Osteocyte (in vitro differentiated cells): Measurements from ENCODE around the gene NKAIN2. TPM values are rescaled to one million over a fixed set of nuclear protein-coding genes. Genes with fewer than 3 reads are reported as not detected.
A peak's percentile ranks its signal among the peaks of the same experiment; 100 is the strongest.

Source experiments
- DNase-seq: peaks from one replicate; pipeline ENCODE4 v3.0.0; 2021; ENCODE audit warnings: mixed read lengths; ENCODE audit not compliant: unreplicated experiment; ENCODE audit errors: extremely low spot score
- H3K27ac Mint-ChIP-seq: one replicate; pipeline ENCODE4 v1.8.0; 2021; ENCODE audit warnings: mild to moderate bottlenecking, mixed read lengths; ENCODE audit not compliant: unreplicated experiment
- H3K27me3 Mint-ChIP-seq: one replicate; pipeline ENCODE4 v1.8.0; 2021; ENCODE audit warnings: mixed read lengths; ENCODE audit not compliant: unreplicated experiment
- H3K36me3 Mint-ChIP-seq: one replicate; pipeline ENCODE4 v1.8.0; 2021; ENCODE audit warnings: mixed read lengths; ENCODE audit not compliant: unreplicated experiment
- H3K4me1 Mint-ChIP-seq: one replicate; pipeline ENCODE4 v1.8.0; 2021; ENCODE audit warnings: mixed read lengths; ENCODE audit not compliant: unreplicated experiment
- H3K4me3 Mint-ChIP-seq: one replicate; pipeline ENCODE4 v1.8.0; 2021; ENCODE audit warnings: mild to moderate bottlenecking, moderate library complexity, mixed read lengths; ENCODE audit not compliant: unreplicated experiment
- H3K9me3 Mint-ChIP-seq: one replicate; pipeline ENCODE4 v1.8.0; 2021; ENCODE audit warnings: mixed read lengths; ENCODE audit not compliant: unreplicated experiment
- total RNA-seq: library from RNA; stranded (reverse); gene quantifications from 2 replicates; pipeline ENCODE4 v1.2.1, GENCODE V29; 2021
- TF ChIP-seq, protein P1 (sequence below): fragments of 200-600 bp; sonication (generic); IDR thresholded peaks from 2 replicates; pipeline ENCODE4 v1.5.0; 2021; ENCODE audit warnings: antibody characterized with exemption, mild to moderate bottlenecking, moderate library complexity

The NKAIN2 gene
- total RNA-seq, 1 donor from 2014 or later = 17.8 TPM

DNA sequence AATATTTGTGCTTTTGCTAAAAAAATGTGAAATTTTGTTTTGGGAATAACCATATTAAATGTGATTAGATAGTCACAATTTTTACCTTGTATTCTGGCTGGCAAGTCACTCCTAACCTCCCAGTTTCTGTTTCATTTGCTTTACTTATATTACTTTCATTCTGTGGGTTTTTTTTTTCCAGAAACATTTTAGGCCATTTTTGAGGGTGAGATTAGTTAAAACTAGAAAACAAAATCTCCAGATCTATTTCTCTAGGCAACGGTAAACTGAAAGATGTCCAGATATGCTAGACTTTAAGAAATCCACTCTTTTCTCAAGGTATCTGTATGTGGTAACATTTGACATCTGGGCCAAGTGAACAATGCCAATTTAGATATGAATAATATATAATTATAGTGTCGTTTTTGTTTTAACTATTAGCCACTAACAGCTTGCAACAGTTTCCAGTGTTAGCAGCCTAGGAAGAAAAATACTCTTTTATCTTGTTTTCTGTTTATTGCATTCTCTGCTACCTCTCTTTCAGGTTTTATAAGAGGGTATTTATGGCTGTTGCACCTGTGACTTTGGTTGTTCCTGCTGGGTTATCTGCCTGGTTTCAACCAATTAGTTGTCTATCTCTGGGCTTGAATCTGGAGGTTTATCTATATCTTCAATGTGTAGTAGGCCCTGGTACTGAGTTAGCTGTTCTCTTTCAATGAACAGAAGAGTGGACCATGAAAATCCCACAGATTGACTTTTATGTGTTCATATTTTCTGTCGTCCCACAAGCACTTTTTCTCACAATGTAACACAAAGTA lies 260.9 kb downstream of the NKAIN2 start:
- no peak overlapping the region for H3K27ac Mint-ChIP-seq
- H3K36me3 Mint-ChIP-seq = no peaks in the 10 kb centered on the region
- H3K4me1 Mint-ChIP-seq = peaks cover 10% of the 10 kb centered on the region
- no peak for DNase-seq
- TF ChIP-seq, protein P1, sequence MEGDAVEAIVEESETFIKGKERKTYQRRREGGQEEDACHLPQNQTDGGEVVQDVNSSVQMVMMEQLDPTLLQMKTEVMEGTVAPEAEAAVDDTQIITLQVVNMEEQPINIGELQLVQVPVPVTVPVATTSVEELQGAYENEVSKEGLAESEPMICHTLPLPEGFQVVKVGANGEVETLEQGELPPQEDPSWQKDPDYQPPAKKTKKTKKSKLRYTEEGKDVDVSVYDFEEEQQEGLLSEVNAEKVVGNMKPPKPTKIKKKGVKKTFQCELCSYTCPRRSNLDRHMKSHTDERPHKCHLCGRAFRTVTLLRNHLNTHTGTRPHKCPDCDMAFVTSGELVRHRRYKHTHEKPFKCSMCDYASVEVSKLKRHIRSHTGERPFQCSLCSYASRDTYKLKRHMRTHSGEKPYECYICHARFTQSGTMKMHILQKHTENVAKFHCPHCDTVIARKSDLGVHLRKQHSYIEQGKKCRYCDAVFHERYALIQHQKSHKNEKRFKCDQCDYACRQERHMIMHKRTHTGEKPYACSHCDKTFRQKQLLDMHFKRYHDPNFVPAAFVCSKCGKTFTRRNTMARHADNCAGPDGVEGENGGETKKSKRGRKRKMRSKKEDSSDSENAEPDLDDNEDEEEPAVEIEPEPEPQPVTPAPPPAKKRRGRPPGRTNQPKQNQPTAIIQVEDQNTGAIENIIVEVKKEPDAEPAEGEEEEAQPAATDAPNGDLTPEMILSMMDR = no peak
- H3K4me3 Mint-ChIP-seq = no peak overlapping the region
- H3K27me3 Mint-ChIP-seq = no peaks in the 10 kb centered on the region
- H3K9me3 Mint-ChIP-seq = no peaks in the 10 kb centered on the region

DNA sequence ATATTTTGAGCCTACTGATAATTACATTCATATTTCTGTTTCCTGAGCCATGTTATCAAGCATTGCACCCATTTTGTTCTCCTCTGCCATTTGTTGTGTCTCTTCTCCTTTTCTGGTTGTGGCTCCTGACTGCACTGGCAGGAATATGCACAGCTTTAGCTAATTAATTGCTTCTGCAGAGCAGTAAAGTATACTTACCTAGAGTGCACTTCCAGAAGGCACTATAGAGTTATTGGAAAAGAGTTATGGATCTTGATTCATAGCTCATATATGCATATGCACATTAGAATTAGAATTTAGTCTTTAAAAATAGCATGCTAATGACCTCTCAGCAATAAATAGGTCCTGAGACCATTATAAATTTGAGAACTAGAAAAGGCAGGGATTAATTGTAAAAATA lies 262.6 kb downstream of the NKAIN2 start:
- no peaks in the 10 kb centered on the region for H3K27me3 Mint-ChIP-seq
- no peak overlapping the region for H3K27ac Mint-ChIP-seq
- H3K4me3 Mint-ChIP-seq = no peak overlapping the region
- peaks cover 10% of the 10 kb centered on the region for H3K4me1 Mint-ChIP-seq
- TF ChIP-seq, protein P1 = no peak
- no peak for DNase-seq
- H3K36me3 Mint-ChIP-seq = peaks cover 6% of the 10 kb centered on the region
- peaks cover 8% of the 10 kb centered on the region for H3K9me3 Mint-ChIP-seq

DNA sequence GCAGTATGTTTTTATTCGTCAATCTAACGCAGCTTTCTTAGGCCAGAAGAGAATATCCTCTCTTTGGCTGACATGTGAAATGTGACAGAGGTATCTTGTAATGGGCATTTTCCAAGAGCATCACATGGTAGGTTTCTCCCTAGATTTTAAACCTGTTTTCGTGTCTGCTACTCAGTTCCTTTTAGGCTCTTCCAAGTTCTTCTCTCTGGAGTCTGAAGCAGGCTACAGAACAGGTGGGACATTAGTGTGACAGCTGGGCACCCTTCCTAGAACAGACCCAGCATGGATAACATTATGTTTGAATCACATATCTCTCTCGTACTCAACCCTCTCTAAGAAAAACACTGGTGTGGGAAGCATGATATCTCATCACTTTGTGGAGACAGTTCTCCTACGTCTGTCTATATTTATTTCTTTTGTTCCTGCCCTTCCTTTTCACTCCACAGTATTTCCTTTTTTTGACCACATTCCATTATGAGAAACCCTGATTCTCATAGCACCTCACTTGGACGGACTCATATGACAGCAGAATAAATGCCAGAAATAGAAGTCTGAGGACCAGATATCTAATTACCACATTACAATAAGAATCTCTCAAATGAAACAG lies 263.4 kb downstream of the NKAIN2 start:
- no peak overlapping the region for H3K27ac Mint-ChIP-seq
- peaks cover 7% of the 10 kb centered on the region for H3K4me1 Mint-ChIP-seq
- TF ChIP-seq, protein P1 = no peak
- peaks cover 14% of the 10 kb centered on the region for H3K9me3 Mint-ChIP-seq
- H3K36me3 Mint-ChIP-seq = peaks cover 11% of the 10 kb centered on the region
- no peak for DNase-seq
- H3K4me3 Mint-ChIP-seq = no peak overlapping the region
- no peaks in the 10 kb centered on the region for H3K27me3 Mint-ChIP-seq

DNA sequence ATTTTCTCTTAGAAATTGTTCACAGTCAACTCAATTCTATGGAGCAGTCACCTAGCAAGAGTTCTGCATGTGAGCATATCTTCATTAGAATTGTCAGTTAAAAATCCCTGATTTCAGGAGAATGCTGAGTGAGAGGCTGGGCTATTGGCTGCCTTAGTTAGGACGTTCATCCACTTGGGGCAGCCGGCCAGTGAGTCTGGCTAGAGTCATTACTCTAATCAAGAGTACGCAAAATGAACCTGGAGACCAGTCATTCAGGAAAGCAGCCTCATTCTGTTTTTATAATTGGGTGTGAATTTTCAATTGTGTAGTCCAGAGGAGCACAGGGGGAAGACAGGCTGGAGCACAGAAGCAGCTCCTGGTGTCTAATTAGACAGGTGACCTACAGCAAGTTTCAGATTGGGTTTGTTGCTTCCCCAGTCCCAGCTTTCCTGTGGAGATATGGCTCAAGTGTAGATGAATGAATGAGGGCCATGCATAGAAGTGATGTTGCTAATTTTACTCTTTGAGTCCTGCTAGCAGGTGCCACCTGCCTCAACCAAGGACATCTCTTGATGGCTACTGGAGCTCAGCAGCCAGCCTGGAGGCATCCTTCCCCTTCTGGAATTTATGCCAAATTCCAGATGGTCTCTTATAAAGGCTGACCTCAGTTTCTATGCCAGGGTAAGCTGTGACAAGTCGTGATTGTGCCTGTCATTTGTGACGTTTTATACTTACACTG lies 265.7 kb downstream of the NKAIN2 start:
- H3K36me3 Mint-ChIP-seq = peaks cover 11% of the 10 kb centered on the region
- peaks cover 25% of the 10 kb centered on the region for H3K4me1 Mint-ChIP-seq
- TF ChIP-seq, protein P1 = no peak
- H3K4me3 Mint-ChIP-seq = no peak overlapping the region
- H3K27me3 Mint-ChIP-seq = no peaks in the 10 kb centered on the region
- no peak for DNase-seq
- H3K9me3 Mint-ChIP-seq = peaks cover 14% of the 10 kb centered on the region
- no peak overlapping the region for H3K27ac Mint-ChIP-seq

DNA sequence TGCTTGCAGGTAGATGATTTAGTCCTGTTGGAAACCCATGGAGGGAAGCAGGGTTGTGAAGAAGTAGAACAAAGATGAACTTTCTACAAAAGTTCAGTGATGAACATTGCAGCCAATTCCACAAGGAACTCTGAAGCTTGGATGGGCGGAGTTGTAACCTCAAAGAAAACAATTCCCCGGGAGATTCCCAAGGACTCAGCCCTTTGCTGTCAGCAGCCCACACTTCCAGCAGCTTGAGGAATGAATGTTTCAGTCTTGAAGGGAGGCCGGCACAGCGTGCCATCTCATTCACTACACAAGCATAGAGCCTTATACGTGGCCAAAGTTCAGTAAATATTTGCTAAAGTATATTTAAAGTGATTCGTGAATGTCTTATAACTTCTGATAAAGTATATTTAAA lies 269.4 kb downstream of the NKAIN2 start:
- no peak overlapping the region for H3K4me3 Mint-ChIP-seq
- H3K27ac Mint-ChIP-seq = peak overlapping the region; percentile 48
- H3K27me3 Mint-ChIP-seq = no peaks in the 10 kb centered on the region
- peaks cover 24% of the 10 kb centered on the region for H3K4me1 Mint-ChIP-seq
- peaks cover 14% of the 10 kb centered on the region for H3K9me3 Mint-ChIP-seq
- DNase-seq = no peak
- TF ChIP-seq, protein P1 = no peak
- peaks cover 11% of the 10 kb centered on the region for H3K36me3 Mint-ChIP-seq
